Panc1 (cell line): Measurements from ENCODE around the gene IQSEC1. TPM values are rescaled to one million over a fixed set of nuclear protein-coding genes. Genes with fewer than 3 reads are reported as not detected.

ENCODE experiments used
- ATAC-seq: fragments of 200-7000 bp; cut with Tn5 transposase; 2 replicates; pipeline ENCODE4 v1.9.1; 2020; ENCODE audit warnings: mild to moderate bottlenecking, moderate library complexity
- BruUV-seq: library from RNA; stranded (reverse); fragments of 400-500 nt; replicated peaks from 2 replicates; lab custom pipeline; 2021; lab: Mats Ljungman, UMichigan
- CTCF ChIA-PET: fragments of 300-600 bp; sonication (Branson Sonifier 250); formaldehyde crosslinking; loops from one replicate; lab custom pipeline; 2022; ENCODE audit warnings: antibody characterized with exemption; lab: Charles Lee
- POLR2A ChIA-PET: fragments of 300-600 bp; sonication (Branson Sonifier 250); formaldehyde crosslinking; loops from one replicate; lab custom pipeline; 2022; ENCODE audit warnings: antibody characterized with exemption; lab: Charles Lee
- DNase-seq: peaks from one replicate; pipeline ENCODE4 v3.0.0-alpha.2; 2010; ENCODE audit warnings: low read depth, low spot score
- H3K27ac ChIP-seq: 2 replicates; pipeline ENCODE4 v1.5.1; 2011; ENCODE audit warnings: mild to moderate bottlenecking, low read length, inconsistent platforms
- H3K27me3 ChIP-seq: fragments of 200-500 bp; sonication (Bioruptor generic); 2 replicates; pipeline ENCODE4 v1.6.0; 2014; ENCODE audit warnings: low read length, inconsistent platforms; ENCODE audit not compliant: control insufficient read depth, insufficient read depth
- H3K36me3 ChIP-seq: fragments of 200-500 bp; sonication (Bioruptor generic); 2 replicates; pipeline ENCODE4 v1.5.1; 2014; ENCODE audit warnings: inconsistent platforms, mild to moderate bottlenecking, low read length, moderate library complexity; ENCODE audit not compliant: control insufficient read depth, insufficient read depth
- H3K4me1 ChIP-seq: 2 replicates; pipeline ENCODE4 v1.5.1; 2011; ENCODE audit warnings: inconsistent platforms, mild to moderate bottlenecking, low read length, moderate library complexity; ENCODE audit not compliant: control insufficient read depth, insufficient read depth
- H3K4me3 ChIP-seq, 2 experiments: 2 replicates each; pipeline ENCODE4 v1.5.1; 2011 to 2012; ENCODE audit warnings: low read depth in 2 of 2, low read length in 2 of 2, mild to moderate bottlenecking in 2 of 2, inconsistent platforms in 1 of 2, moderate library complexity in 1 of 2
- H3K9me3 ChIP-seq: fragments of 200-500 bp; sonication (Bioruptor generic); 2 replicates; pipeline ENCODE4 v1.5.1; 2014; ENCODE audit warnings: low read depth, mild to moderate bottlenecking, inconsistent platforms, low read length, moderate library complexity; ENCODE audit not compliant: control insufficient read depth, insufficient read depth
- POLR2AphosphoS5 ChIP-seq: IDR thresholded peaks from 2 replicates; pipeline ENCODE4 v1.6.1; 2012; ENCODE audit warnings: mild to moderate bottlenecking, low read depth, low read length, moderate library complexity
- REST ChIP-seq, 2 experiments: IDR thresholded peaks; 2 replicates each; pipeline ENCODE4 v1.6.1; 2011 to 2012; ENCODE audit warnings: low read depth in 2 of 2, control low read depth in 1 of 2, low read length in 1 of 2, mild to moderate bottlenecking in 1 of 2, moderate library complexity in 1 of 2; ENCODE audit not compliant: insufficient read depth in 1 of 2
- SIN3A ChIP-seq: IDR thresholded peaks from 2 replicates; pipeline ENCODE4 v1.6.1; 2012; ENCODE audit warnings: low read depth, mild to moderate bottlenecking, low read length, moderate library complexity, borderline replicate concordance; ENCODE audit not compliant: insufficient read depth
- TCF7L2 ChIP-seq: IDR thresholded peaks from 2 replicates; pipeline ENCODE4 v1.6.1; 2011; ENCODE audit warnings: mild to moderate bottlenecking, low read depth, low read length, inconsistent platforms
- in situ Hi-C: cut with HindIII; loops from 2 replicates; pipeline ENCODE4 v1.10.0; 2016; ENCODE audit warnings: low sequenced_read_pairs, low pct_unique_long_range_greater_than_20kb
- intact Hi-C: fragments of 100-400 bp; cut with micrococcal nuclease; formaldehyde crosslinking; loops from one replicate; pipeline ENCODE4 v1.10.0; 2022; ENCODE audit not compliant: unreplicated experiment
- total RNA-seq: library from RNA; stranded (reverse); gene quantifications from one replicate; pipeline ENCODE4 v1.2.1, GENCODE V29; 2021; ENCODE audit not compliant: unreplicated experiment
- TF ChIP-seq, protein P1 (sequence below): fragments of 450-650 bp; IDR thresholded peaks from 2 replicates; pipeline ENCODE4 v1.5.1; 2017; ENCODE audit warnings: mild to moderate bottlenecking

The IQSEC1 gene
- total RNA-seq, 1 experiment from 2014 or later = 28.4 TPM

DNA sequence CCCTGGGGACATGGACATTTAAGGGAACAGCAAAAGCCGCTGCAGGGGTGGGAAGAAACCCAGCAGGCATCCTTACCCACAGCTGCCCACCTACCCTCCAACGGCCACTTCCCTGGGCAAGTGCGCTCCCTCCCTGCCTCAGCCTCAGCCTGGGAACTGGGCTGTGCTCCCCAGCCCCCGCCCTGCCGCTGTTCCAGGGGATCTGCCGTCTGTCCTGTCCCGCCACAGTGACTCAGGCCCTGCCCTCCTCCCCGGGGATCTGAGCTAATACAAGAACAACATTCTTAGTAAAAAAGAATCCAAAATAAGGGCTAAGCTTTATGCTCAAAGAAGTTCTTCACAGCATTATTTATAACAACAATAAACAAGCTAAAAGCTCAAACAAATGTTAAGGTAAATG lies 7.4 kb upstream of the IQSEC1 start:
- Histone ChIP-seq H3K36me3 (no peaks in the 10 kb centered on the region), H3K4me1 (no peaks in the 10 kb centered on the region), H3K27me3 (no peaks in the 10 kb centered on the region), H3K27ac (no peak overlapping the region), H3K9me3 (no peaks in the 10 kb centered on the region), H3K4me3 (no peak overlapping the region)
- in situ Hi-C loops = no loop called here
- intact Hi-C loops = no loop called here
- ATAC-seq (no peak), DNase-seq (no peak)
- ChIA-PET POLR2A (interaction anchor here (0.7 kb wide), 1 partner anchor 75 kb away, joined by 3 read pairs; no protein-coding TSS in a partner anchor), CTCF (no interaction called here)
- no peak for TF ChIP-seq REST (IDR thresholded peaks at IDR 0.05; ENCODE audit: insufficient read depth in 1 of 2, low read depth in 2 of 2, low read length in 1 of 2)
- no peak for TF ChIP-seq TCF7L2
- no peak for TF ChIP-seq POLR2AphosphoS5
- TF ChIP-seq, protein P1, sequence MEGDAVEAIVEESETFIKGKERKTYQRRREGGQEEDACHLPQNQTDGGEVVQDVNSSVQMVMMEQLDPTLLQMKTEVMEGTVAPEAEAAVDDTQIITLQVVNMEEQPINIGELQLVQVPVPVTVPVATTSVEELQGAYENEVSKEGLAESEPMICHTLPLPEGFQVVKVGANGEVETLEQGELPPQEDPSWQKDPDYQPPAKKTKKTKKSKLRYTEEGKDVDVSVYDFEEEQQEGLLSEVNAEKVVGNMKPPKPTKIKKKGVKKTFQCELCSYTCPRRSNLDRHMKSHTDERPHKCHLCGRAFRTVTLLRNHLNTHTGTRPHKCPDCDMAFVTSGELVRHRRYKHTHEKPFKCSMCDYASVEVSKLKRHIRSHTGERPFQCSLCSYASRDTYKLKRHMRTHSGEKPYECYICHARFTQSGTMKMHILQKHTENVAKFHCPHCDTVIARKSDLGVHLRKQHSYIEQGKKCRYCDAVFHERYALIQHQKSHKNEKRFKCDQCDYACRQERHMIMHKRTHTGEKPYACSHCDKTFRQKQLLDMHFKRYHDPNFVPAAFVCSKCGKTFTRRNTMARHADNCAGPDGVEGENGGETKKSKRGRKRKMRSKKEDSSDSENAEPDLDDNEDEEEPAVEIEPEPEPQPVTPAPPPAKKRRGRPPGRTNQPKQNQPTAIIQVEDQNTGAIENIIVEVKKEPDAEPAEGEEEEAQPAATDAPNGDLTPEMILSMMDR = no peak
- no peak for TF ChIP-seq SIN3A
- no TSS peak for BruUV-seq

GRCh38 chr3:13080026-13080425 lies 6.8 kb upstream of the IQSEC1 start:
- CTCF ChIA-PET = no interaction called here
- Histone ChIP-seq H3K4me1 (no peaks in the 10 kb centered on the region), H3K27me3 (no peaks in the 10 kb centered on the region), H3K27ac (no peak overlapping the region), H3K4me3 (no peak overlapping the region), H3K36me3 (no peaks in the 10 kb centered on the region), H3K9me3 (no peaks in the 10 kb centered on the region)
- intact Hi-C loops = no loop called here
- DNase-seq (no peak), ATAC-seq (no peak)
- no TSS peak for BruUV-seq
- POLR2A ChIA-PET = no interaction called here
- in situ Hi-C loops = no loop called here
- TF ChIP-seq POLR2AphosphoS5 (no peak), SIN3A (no peak), REST (IDR thresholded peaks at IDR 0.05; ENCODE audit: insufficient read depth in 1 of 2, low read depth in 2 of 2, low read length in 1 of 2) (no peak), TCF7L2 (no peak)
- TF ChIP-seq, protein P1 = no peak
